HG03039 (cell line): ENCODE measurements around the gene PPP1R12B.
"Not testable (repeated sequence)": the region's sequence is repeated elsewhere in the genome, so short reads cannot be mapped to it uniquely, and the experiment has no call there.

ENCODE experiments used
- ATAC-seq: cut with Tn5 transposase; IDR thresholded peaks from one replicate; pipeline ENCODE4 v1.9.1; 2021; ENCODE audit warnings: mild to moderate bottlenecking, moderate library complexity; ENCODE audit not compliant: unreplicated experiment

The PPP1R12B gene

GRCh38 chr1:202401771-202402170 is 53.3 kb downstream of the PPP1R12B start:
- ATAC-seq: not testable (repeated sequence)

DNA sequence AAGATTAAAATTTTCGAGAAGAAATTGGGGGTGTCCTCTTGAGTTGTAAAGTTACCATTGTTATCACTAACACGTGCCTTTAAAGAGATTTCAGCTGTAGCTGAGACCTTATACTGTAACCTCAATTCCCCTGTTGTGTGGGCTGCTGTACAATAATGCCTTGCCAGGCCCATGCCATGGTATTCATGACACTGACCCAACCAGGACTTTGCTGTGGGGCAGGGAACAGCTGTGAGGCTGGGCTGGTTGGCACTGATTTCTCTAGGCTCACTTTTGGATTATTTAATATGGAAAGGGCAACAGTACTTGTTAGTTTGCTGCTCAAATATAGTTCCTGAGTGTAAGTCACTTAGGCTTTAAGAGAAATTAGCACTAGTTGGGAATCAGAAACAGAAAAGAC is 54.9 kb downstream of the PPP1R12B start:
- ATAC-seq: not testable (repeated sequence)

- no peak for ATAC-seq
Observed at GRCh38 chr1:202405928-202406327, 57.4 kb downstream of the PPP1R12B start.

DNA sequence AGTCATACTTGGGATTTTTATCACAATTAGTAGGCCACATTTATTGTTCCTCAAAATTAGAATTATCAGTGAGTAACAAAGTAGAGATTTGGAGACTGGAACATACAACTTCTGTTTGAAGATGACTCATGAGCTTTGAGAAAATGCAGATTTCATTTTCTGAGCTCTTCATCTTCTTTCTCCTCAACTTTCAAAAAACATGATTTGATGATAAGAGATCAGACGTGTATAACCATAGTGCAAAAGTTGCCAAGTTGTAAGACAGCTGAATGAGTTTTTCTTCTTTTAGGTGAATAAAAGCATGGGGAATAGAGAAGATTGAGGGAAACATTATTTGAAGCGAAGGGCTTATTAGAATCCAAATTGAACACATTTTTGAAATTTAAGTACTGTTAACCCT is 58.4 kb downstream of the PPP1R12B start:
- ATAC-seq: not testable (repeated sequence)

DNA sequence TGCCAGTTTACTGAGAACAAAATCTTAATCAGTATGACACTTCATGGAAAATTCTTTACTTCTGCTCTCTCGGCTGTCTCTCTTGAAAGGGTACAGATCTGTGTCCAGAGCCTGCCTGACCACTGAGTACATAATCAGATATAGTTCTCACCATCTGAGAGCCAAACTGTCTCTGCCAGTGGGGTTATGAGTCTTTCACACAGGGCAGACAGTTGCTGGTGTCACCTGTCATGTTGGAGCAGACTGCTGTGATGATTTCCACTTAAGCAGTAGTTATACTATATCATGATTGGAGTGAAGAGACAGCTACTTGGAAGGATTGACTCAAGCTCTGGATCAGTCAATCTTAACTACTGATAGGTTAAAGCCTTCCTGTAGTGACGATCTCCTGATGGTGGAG is 58.9 kb downstream of the PPP1R12B start:
- not testable (repeated sequence) for ATAC-seq

GRCh38 chr1:202410251-202410650 is 61.8 kb downstream of the PPP1R12B start:
- not testable (repeated sequence) for ATAC-seq

DNA sequence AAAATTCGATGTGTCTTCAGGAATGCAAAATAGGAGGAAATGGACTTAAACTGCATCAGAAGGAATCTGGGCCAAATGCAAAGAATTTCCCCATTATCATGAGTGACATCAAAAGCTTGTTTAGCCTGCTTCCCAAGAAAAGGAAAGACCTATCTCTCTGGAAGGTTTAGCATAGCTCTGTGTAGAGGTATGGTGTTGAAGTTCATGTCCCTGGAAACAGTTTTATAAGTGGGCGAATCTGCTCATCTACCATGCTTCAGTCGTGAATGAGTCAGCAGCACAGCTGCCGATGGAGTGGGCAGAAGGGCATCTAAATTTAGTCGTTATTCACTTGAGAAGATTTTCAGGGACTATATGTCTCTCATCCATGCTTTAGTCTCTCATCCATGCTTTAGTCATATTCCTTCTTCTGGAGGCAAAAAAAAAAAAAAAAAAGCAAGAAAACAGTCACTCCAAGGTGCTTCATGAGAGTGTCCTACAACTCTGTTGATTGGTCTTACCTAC is 62.4 kb downstream of the PPP1R12B start:
- not testable (repeated sequence) for ATAC-seq

DNA sequence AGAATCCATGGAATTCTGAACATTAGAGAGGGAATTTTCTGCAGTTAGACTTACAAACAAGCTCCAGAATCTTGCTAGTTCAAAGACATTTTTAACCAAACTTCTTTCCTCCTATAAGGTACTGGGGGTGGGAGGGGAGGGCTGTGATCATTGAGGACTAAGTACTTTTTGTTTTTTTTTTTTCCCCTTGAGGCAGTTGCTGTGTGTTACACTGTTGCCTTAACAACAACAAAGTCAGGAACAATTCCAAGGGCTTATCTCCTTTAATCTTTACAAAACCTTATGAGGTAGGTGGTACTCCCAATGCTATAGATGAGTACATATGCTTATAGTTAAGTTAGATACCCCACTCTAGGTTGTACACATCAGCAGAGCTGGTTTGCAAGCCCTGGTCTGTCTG is 62.9 kb downstream of the PPP1R12B start:
- no peak for ATAC-seq

- not testable (repeated sequence) for ATAC-seq
Observed at GRCh38 chr1:202412421-202412820, 63.9 kb downstream of the PPP1R12B start.

DNA sequence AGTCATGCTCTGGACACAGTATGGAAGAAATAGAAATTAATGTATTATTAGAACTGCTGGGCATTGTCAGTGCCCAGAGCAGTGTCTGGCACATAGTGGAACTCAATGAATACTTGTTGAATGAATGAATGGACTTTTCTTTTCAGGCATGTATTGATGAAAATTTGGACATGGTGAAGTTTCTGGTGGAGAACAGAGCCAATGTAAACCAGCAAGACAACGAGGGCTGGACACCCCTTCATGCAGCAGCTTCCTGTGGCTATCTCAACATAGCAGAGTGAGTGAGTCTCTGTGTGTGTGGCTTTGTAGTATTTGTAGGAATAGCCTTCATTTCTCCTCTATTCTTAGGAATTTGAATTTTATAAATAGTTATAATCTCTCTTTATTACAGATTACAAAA is 68.1 kb downstream of the PPP1R12B start:
- no peak for ATAC-seq

GRCh38 chr1:202417141-202417540 is 68.6 kb downstream of the PPP1R12B start:
- ATAC-seq: not testable (repeated sequence)

DNA sequence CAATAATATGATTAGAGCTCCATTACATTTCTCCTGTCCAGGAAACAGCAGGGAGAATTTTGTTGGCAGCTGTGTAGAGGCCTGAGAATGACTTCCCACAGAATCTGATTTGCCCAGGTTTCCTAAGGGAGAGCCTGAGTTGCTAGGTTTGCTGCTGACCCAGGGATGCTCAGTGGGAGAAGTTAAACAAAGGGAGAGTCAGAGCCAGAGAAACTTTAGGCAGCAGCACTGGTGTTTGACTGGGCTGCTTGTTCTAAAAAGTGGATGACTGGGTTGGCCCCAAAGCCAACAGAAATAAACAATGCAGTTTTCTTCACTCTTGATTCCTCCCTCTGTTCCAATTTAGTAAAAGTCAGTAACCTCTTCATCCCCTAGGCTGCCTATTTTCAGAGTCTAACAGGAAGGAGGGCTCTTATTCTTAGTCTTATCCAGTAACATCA is 69.3 kb downstream of the PPP1R12B start:
- ATAC-seq: not testable (repeated sequence)

DNA sequence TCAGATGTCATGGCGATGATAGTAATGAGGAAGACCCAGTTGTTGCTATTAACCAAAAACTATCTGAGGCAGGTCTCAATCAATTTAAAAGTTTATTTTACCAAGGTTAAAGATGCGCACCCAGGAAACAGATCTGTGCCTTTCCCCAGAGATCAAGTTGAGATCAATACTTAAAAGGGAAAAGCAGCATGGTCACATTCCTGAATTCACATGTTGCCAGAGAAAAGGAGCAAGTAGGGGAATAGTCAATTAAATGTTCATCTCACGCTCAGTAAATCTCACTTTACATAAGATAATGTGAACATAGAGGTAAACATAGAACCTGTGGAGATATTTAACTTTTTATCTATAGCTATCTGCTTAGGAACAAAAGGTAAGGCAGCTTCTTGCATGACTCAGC is 71.2 kb downstream of the PPP1R12B start:
- ATAC-seq: not testable (repeated sequence)

- ATAC-seq: not testable (repeated sequence)
Observed at GRCh38 chr1:202420422-202421094, 72.1 kb downstream of the PPP1R12B start.

GRCh38 chr1:202422709-202423108 is 74.2 kb downstream of the PPP1R12B start:
- ATAC-seq: not testable (repeated sequence)

- not testable (repeated sequence) for ATAC-seq
Observed at GRCh38 chr1:202424260-202424659, 75.8 kb downstream of the PPP1R12B start.

- not testable (repeated sequence) for ATAC-seq
Observed at GRCh38 chr1:202430111-202430510, 81.6 kb downstream of the PPP1R12B start.

DNA sequence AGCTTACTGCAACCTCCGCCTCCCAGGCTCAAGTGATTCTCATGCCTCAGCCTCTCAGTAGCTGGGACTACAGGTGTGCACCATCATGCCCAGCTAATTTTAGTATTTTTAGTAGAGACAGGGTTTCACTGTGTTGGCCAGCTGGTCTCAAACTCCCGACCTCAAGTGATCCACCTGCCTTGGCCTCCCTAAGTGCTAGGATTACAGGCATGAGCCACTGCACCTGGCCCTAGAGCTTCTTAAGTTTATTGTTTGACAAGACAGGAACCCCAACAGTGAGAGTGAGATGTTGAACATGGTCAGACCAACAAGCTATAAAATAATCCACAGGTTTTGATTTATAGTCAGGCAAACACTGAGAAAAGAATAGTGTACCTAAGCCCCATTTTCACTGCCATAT is 83.8 kb downstream of the PPP1R12B start:
- ATAC-seq: not testable (repeated sequence)

DNA sequence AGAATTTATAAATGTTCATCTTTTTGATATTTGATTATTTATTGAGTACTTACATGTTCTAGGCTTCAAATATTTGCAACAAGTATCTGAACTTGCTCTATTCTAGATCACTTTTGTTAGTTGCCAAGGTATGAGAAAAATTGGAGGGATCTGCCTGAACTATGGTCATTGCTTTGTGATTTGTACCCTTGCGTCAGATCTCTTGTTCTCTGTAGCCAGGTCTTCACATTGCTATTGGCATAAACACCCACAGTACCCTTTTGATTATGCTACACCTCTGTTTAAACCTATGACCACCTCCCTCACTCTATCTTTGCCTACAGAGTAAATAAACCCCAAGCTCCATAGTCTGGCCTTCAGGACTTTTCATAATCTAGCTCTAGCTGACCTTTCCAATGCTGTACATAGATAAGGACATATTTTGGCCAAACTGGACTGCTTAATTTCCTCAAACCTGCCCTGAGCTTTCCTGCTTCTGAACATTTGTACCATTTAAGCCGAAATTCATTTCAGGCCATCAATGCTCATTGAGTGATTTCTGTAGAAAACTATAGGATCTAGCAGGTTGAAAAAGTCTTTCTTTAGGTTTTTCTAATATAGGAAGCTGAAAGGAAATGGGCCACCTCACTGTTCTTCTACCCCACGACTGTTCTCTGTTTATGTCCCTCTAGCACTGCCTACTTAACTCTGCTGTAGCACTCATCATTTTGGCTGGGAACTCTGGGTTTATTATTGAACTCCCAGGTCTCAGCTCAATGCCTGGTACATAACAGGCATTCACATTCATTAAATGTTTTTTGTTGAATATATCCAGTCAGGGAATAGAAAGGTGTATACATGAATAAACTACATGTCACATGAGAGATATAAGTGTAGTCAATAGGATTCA is 84.9 kb downstream of the PPP1R12B start:
- ATAC-seq: no peak

DNA sequence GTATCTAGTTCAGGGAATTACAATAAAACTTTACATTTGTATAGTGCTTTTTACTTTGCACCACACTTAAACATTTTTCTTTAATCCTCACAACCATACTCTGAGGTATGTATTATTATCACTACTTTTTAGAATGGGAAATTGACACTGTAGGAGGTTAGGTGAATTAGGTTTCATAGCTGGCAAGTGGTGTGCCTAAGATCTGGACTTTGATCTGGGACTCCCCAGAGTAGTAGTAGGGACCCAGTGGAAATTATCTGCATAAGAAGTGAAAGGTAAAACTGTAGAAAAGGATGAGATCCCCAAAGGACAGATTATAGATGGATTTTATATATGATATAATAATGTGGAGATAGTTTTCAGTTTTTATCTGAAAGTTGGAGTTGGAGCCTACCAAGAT is 85.6 kb downstream of the PPP1R12B start:
- ATAC-seq: no peak

DNA sequence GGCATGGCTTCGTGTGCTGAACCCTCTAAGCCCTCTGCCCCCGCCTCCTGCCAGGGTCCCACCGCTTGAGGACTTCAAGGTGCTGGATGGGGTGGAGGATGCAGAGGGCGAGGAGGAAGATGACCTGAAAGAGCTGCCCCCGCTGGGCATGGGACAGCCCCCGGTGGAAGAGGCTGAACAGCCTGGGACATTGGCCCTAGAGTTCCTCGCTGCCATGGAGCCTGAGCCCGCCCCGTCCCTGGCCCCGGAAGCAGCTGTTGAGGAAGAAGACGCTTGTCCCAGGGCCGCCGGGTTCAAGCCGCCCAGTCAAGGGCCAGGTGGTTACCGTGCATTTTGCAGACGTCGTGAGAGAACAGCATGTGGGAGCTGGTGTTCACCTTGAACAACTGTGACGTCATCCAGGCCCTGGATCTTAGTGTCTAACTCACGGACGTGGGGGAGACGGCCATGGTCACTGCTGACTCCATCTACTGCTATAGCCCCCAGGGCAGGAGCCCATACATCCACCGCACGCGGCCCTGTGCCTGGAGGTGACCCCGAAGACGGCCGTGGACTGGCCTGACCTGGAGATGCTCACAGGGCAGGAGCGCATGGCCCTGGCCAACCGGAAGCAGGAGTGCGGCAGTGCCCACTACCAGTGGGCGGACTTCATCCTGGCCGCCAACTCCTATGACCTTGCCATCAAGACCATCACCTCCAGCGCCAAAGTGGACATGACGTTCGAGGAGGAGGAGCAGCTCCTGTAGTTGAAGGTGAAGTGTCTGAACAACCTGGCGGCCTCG is 90.1 kb downstream of the PPP1R12B start:
- no peak for ATAC-seq
